GM23338 (cell line): ENCODE results near the gene UBE2QL1.

Experiments used
- CREB1 ChIP-seq: fragments of 250-450 bp; sonication (Bioruptor Pico); IDR thresholded peaks from 2 replicates; pipeline ENCODE4 v1.5.0; 2020; ENCODE audit warnings: low read depth, mild to moderate bottlenecking, moderate library complexity
- CTCF ChIP-seq, 2 experiments: fragments of 200-600 bp in 1 of 2; sonication (generic) in 1 of 2; conservative IDR thresholded peaks; 2 replicates each; pipeline versions ENCODE4 v1.5.1 to v1.6.1; 2016 to 2017; ENCODE audit warnings: antibody characterized with exemption in 2 of 2, low read depth in 2 of 2, mild to moderate bottlenecking in 2 of 2, moderate library complexity in 1 of 2

DNA sequence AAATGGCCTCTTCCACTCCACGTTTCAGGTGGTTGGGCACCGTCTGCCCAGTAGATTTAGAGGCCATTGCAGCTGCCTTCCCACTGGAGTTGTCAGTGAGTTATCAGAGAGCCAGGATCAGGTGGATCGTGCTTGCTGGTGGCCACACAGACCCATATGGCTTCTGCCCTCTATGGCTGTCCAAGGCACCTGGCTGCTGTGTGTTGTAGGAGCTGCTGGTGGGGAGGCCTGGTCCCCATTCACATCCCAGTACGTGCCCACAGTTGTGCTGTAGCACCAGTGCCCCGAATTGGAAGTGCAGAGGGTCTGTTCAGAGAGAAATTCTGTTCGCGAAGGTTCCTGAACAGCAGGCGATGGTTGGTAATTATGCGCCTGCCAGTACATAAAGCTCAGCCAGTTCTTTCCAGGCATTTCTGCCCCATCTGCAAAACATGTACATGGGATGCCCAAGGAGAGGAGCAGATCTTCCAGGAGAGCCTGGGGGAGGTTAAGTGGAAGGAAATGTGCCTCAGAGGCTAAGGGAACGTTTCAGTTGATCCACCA lies 41.1 kb downstream of the UBE2QL1 start:
- TF ChIP-seq CTCF (conservative IDR thresholded peaks at IDR 0.05; ENCODE audit: low read depth in 2 of 2) (no peak), CREB1 (CRISPR knock-in tag) (no peak)
